ENCODE measurements around the gene MAGI1.

- TF ChIP-seq CTCF (IDR thresholded peaks at IDR 0.05) = no peak
- no peak for TF ChIP-seq POLR2A (IDR thresholded peaks at IDR 0.05)
These were observed 218.1 kb downstream of the MAGI1 start for GRCh38 chr3:65820600-65820999.
